ENCODE results near the gene PTPRD.
"Not testable (repeated sequence)": the region's sequence is repeated elsewhere in the genome, so short reads cannot be mapped to it uniquely, and the experiment has no call there.

PTPRD gene

DNA sequence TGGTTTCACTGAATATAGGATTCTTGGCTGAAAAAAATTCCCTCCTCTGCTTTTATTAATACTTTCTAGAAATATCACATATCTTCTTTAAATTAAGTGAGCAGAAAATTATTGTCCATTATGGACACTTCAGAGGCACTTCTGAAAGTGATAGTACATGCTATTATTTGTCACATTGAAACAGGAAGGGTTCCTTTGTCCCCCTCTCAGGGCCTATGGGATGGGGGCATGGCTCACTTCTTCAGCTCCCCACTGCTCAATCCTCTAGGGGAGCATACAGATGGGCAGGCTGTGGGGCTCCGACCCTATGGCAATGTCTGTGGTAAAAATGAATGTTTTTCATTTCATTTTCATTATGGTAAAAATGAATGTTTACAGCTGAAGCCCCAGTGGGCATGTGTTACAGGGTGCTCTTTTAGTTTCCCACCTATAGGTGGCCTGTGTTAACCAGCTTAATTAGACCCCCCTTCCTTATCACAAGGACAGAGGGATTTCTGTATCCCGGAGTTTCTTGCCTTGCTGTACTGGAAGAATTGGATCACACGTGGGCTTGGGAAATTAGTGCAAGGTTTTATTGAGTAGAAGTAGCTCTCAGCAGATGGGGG lies 1225.2 kb downstream of the PTPRD start:
- H3K36me3 ChIP-seq (ENCODE audit: insufficient read depth, insufficient read length, low read length): no peaks in the 10 kb centered on the region
- no peak overlapping the region for H3K9ac ChIP-seq (ENCODE audit: insufficient read length, low read depth)
- no peaks in the 10 kb centered on the region for H3K27me3 ChIP-seq (ENCODE audit: insufficient read depth, insufficient read length)
- no peak overlapping the region for H3K4me3 ChIP-seq (ENCODE audit: insufficient read length, low read depth)
- DNase-seq (ENCODE audit: low read depth, low spot score): no peak
- TF ChIP-seq YY1 (IDR thresholded peaks at IDR 0.05; ENCODE audit: insufficient read depth, insufficient read length) (no peak), SUZ12 (IDR thresholded peaks at IDR 0.05; ENCODE audit: extremely low read depth, insufficient read depth, insufficient read length) (no peak), ZNF274 (IDR thresholded peaks at IDR 0.05; ENCODE audit: low read depth, low read length) (no peak)
- no peaks in the 10 kb centered on the region for H3K9me3 ChIP-seq (ENCODE audit: insufficient read depth, low read length)
- no peaks in the 10 kb centered on the region for H3K4me1 ChIP-seq (ENCODE audit: insufficient read depth, insufficient read length)

DNA sequence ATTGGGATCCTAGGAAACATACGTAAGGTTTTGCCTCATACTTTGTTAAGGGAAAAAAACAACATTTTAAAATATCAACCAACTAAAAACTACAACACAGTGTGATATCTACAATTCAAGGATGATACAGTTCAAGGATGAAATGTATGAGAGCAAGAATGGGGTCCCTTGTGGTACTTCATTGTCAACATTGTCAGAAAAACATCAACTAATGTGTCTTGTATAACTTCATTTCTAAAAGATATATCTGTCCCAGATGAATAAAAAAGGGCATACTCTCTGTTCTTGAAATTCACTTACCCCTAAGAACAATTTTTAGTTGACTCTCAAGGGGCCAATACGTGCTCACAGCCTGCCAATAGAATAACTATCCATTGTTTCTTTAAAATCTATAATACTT lies 1250.5 kb downstream of the PTPRD start:
- no peaks in the 10 kb centered on the region for H3K4me1 ChIP-seq (ENCODE audit: insufficient read depth, insufficient read length)
- no peaks in the 10 kb centered on the region for H3K36me3 ChIP-seq (ENCODE audit: insufficient read depth, insufficient read length, low read length)
- DNase-seq (ENCODE audit: low read depth, low spot score): no peak
- no peak overlapping the region for H3K9ac ChIP-seq (ENCODE audit: insufficient read length, low read depth)
- no peaks in the 10 kb centered on the region for H3K9me3 ChIP-seq (ENCODE audit: insufficient read depth, low read length)
- TF ChIP-seq YY1 (IDR thresholded peaks at IDR 0.05; ENCODE audit: insufficient read depth, insufficient read length) (no peak), SUZ12 (IDR thresholded peaks at IDR 0.05; ENCODE audit: extremely low read depth, insufficient read depth, insufficient read length) (no peak), ZNF274 (IDR thresholded peaks at IDR 0.05; ENCODE audit: low read depth, low read length) (no peak)
- no peaks in the 10 kb centered on the region for H3K27me3 ChIP-seq (ENCODE audit: insufficient read depth, insufficient read length)
- no peak overlapping the region for H3K4me3 ChIP-seq (ENCODE audit: insufficient read length, low read depth)

DNA sequence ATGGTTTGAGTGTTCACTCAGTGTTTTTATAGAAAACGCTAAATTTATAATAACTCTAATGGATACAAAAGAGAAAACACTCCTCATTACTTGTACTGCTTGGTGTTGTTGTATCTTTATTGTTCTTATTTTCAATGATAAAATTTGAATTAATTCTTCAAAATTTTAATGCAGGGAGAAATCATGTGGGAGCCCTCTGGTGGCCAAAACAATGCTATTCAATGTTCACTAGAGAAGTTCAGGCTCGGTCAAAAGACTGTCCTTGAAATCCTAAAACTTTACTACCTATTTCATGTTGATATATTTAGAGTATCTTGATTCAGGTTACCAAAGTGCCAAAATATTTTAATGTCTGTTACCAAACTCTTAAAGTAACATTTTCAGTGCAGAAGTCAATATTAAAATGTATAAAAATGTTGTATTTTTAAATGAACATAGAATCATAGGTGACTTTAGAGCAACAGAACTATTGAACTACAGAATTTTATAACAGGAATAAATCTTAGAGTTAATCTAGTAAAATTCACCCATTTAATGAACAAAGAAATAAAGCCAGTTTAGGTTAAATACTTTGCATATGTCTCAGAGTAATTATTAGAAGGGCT lies 1259.8 kb downstream of the PTPRD start:
- Histone ChIP-seq H3K4me3 (ENCODE audit: insufficient read length, low read depth) (no peak overlapping the region), H3K9me3 (ENCODE audit: insufficient read depth, low read length) (no peaks in the 10 kb centered on the region), H3K36me3 (ENCODE audit: insufficient read depth, insufficient read length, low read length) (no peaks in the 10 kb centered on the region), H3K9ac (ENCODE audit: insufficient read length, low read depth) (no peak overlapping the region), H3K27me3 (ENCODE audit: insufficient read depth, insufficient read length) (no peaks in the 10 kb centered on the region), H3K4me1 (ENCODE audit: insufficient read depth, insufficient read length) (no peaks in the 10 kb centered on the region)
- no peak for DNase-seq (ENCODE audit: low read depth, low spot score)
- TF ChIP-seq ZNF274 (IDR thresholded peaks at IDR 0.05; ENCODE audit: low read depth, low read length) (no peak), YY1 (IDR thresholded peaks at IDR 0.05; ENCODE audit: insufficient read depth, insufficient read length) (no peak), SUZ12 (IDR thresholded peaks at IDR 0.05; ENCODE audit: extremely low read depth, insufficient read depth, insufficient read length) (no peak)

DNA sequence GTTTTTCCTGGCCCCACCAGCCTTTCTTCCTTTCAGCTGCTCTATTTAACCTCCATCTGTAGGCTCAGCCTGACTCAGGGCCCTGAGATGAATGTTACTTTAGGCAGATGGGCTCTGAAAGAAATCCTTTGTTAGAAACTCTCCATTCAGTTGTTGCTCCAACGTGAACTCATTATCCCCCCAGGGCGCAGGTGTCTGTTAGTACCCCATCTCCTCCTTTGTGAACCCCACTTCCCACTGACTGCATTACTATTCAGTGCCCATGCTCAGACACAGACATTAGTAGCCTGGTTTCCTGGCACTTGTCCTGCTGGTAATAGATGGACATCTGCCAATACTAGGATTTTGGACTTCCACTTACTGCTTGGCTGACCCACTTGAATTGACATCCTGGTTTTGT lies 1271.6 kb downstream of the PTPRD start:
- TF ChIP-seq ZNF274 (IDR thresholded peaks at IDR 0.05; ENCODE audit: low read depth, low read length) (no peak), SUZ12 (IDR thresholded peaks at IDR 0.05; ENCODE audit: extremely low read depth, insufficient read depth, insufficient read length) (no peak), YY1 (IDR thresholded peaks at IDR 0.05; ENCODE audit: insufficient read depth, insufficient read length) (no peak)
- DNase-seq (ENCODE audit: low read depth, low spot score): no peak

DNA sequence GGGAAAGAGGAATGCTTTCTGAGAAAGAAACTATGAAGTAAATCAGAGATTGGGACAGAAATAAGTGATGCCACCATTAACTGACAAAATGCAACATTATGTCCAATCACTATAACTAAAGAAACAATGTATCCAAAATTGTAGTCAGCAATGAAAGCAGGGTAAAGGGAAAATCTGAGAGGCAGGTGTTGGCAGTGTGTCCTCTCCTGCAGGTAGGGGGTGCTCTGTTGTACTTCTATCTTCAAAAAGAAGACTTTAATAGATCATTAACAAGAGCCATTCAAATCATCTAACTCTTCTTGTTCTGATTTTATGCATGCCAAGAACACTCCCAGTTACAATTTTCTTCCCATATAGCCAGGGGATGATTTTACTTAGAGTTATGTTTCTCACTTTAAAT lies 1275.7 kb downstream of the PTPRD start:
- H3K9ac ChIP-seq (ENCODE audit: insufficient read length, low read depth): no peak overlapping the region
- TF ChIP-seq SUZ12 (IDR thresholded peaks at IDR 0.05; ENCODE audit: extremely low read depth, insufficient read depth, insufficient read length) (no peak), ZNF274 (IDR thresholded peaks at IDR 0.05; ENCODE audit: low read depth, low read length) (no peak), YY1 (IDR thresholded peaks at IDR 0.05; ENCODE audit: insufficient read depth, insufficient read length) (no peak)
- H3K4me1 ChIP-seq (ENCODE audit: insufficient read depth, insufficient read length): no peaks in the 10 kb centered on the region
- no peaks in the 10 kb centered on the region for H3K36me3 ChIP-seq (ENCODE audit: insufficient read depth, insufficient read length, low read length)
- H3K9me3 ChIP-seq (ENCODE audit: insufficient read depth, low read length): no peaks in the 10 kb centered on the region
- H3K4me3 ChIP-seq (ENCODE audit: insufficient read length, low read depth): no peak overlapping the region
- H3K27me3 ChIP-seq (ENCODE audit: insufficient read depth, insufficient read length): no peaks in the 10 kb centered on the region
- no peak for DNase-seq (ENCODE audit: low read depth, low spot score)

More for the DNA sequence above, 1271.6 kb downstream of the PTPRD start:
- Histone ChIP-seq H3K4me3 (ENCODE audit: insufficient read length, low read depth) (no peak overlapping the region), H3K9ac (ENCODE audit: insufficient read length, low read depth) (no peak overlapping the region), H3K27me3 (ENCODE audit: insufficient read depth, insufficient read length) (no peaks in the 10 kb centered on the region), H3K36me3 (ENCODE audit: insufficient read depth, insufficient read length, low read length) (no peaks in the 10 kb centered on the region), H3K9me3 (ENCODE audit: insufficient read depth, low read length) (no peaks in the 10 kb centered on the region), H3K4me1 (ENCODE audit: insufficient read depth, insufficient read length) (no peaks in the 10 kb centered on the region)

DNA sequence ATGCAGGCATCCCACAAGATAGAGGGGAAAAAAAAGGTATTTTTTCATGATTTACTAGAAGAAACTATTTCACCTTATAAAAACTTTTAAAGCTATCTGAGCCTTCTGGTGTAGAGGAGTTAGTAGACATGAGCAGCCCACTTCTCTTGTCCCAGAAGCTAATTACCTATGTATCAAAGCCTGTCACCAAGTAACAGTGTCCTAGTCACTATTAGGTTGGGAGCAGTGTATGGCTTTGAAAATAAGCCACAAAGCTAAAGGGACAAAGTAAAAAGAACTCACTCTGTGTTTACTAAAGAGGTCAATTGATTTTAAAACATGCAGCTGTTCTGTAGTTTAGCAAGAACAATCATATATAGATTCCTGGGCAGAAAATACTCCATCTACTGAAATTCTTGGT lies 1286.1 kb downstream of the PTPRD start:
- no peak for DNase-seq (ENCODE audit: low read depth, low spot score)
- no peaks in the 10 kb centered on the region for H3K4me1 ChIP-seq (ENCODE audit: insufficient read depth, insufficient read length)
- TF ChIP-seq ZNF274 (IDR thresholded peaks at IDR 0.05; ENCODE audit: low read depth, low read length) (no peak), YY1 (IDR thresholded peaks at IDR 0.05; ENCODE audit: insufficient read depth, insufficient read length) (no peak), SUZ12 (IDR thresholded peaks at IDR 0.05; ENCODE audit: extremely low read depth, insufficient read depth, insufficient read length) (no peak)
- H3K9ac ChIP-seq (ENCODE audit: insufficient read length, low read depth): no peak overlapping the region
- H3K9me3 ChIP-seq (ENCODE audit: insufficient read depth, low read length): no peaks in the 10 kb centered on the region
- H3K36me3 ChIP-seq (ENCODE audit: insufficient read depth, insufficient read length, low read length): no peaks in the 10 kb centered on the region
- no peaks in the 10 kb centered on the region for H3K27me3 ChIP-seq (ENCODE audit: insufficient read depth, insufficient read length)
- H3K4me3 ChIP-seq (ENCODE audit: insufficient read length, low read depth): no peak overlapping the region

DNA sequence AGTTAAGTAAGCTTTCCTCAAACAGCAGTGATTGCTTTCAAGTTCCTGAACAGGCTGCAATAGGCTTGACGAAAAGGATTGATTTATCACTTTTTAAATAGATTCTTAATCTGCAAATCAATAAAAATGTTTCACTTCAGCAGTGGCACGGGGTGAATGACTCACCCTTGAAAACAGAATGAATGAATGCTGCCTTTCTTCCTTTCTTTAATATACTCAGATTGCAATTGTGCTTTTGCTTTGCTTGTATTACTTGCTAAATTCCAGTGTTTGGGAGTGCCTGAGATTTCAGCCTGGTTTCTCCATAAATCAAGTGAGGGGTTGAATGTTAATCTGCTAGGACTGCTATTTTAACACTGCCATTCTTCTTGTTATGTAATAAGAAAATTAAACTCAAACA lies 1293.8 kb downstream of the PTPRD start:
- Histone ChIP-seq H3K9me3 (ENCODE audit: insufficient read depth, low read length) (no peaks in the 10 kb centered on the region), H3K4me3 (ENCODE audit: insufficient read length, low read depth) (no peak overlapping the region), H3K4me1 (ENCODE audit: insufficient read depth, insufficient read length) (no peaks in the 10 kb centered on the region), H3K9ac (ENCODE audit: insufficient read length, low read depth) (no peak overlapping the region), H3K27me3 (ENCODE audit: insufficient read depth, insufficient read length) (no peaks in the 10 kb centered on the region), H3K36me3 (ENCODE audit: insufficient read depth, insufficient read length, low read length) (no peaks in the 10 kb centered on the region)
- no peak for TF ChIP-seq YY1 (IDR thresholded peaks at IDR 0.05; ENCODE audit: insufficient read depth, insufficient read length)
- no peak for TF ChIP-seq ZNF274 (IDR thresholded peaks at IDR 0.05; ENCODE audit: low read depth, low read length)
- no peak for TF ChIP-seq SUZ12 (IDR thresholded peaks at IDR 0.05; ENCODE audit: extremely low read depth, insufficient read depth, insufficient read length)
- no peak for DNase-seq (ENCODE audit: low read depth, low spot score)

DNA sequence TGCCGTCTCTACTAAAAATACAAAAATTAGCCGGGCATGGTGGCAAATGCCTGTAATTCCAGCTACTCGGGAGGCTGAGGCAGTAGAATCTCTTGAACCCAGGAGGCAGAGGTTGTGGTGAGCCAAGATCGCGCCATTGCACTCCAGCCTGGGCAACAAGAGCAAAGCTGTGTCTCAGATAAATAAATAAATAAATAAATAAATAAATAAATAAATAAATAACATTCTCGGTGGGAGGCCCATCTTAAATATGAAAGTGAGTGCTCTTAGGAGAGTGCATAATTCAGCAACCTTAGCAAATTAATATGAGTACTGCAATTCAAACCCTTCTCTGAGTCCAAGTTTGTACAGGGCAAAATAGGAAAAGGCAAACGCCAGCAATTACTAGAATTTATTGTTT lies 1302.1 kb downstream of the PTPRD start:
- not testable (repeated sequence) for H3K4me3 ChIP-seq (ENCODE audit: insufficient read length, low read depth); DNase-seq (ENCODE audit: low read depth, low spot score); H3K9ac ChIP-seq (ENCODE audit: insufficient read length, low read depth); H3K9me3 ChIP-seq (ENCODE audit: insufficient read depth, low read length); H3K4me1 ChIP-seq (ENCODE audit: insufficient read depth, insufficient read length); H3K36me3 ChIP-seq (ENCODE audit: insufficient read depth, insufficient read length, low read length); H3K27me3 ChIP-seq (ENCODE audit: insufficient read depth, insufficient read length)
